Endothelial cell of umbilical vein (primary cell): ENCODE data around the gene CCN6. TPM values are rescaled to one million over a fixed set of nuclear protein-coding genes. Genes with fewer than 3 reads are reported as not detected.

Source experiments
- BruUV-seq: library from RNA; stranded (reverse); fragments of 400-500 nt; replicated peaks from 2 replicates; lab custom pipeline; 2021; lab: Mats Ljungman, UMichigan
- CTCF ChIA-PET: fragments of 300-600, 350-600 bp; sonication (Branson Sonifier 250); formaldehyde crosslinking; loops from one replicate; lab custom pipeline; 2021; ENCODE audit warnings: antibody characterized with exemption, inconsistent platforms; lab: Charles Lee
- POLR2A ChIA-PET: fragments of 300-600, 350-600 bp; sonication (Branson Sonifier 250); formaldehyde crosslinking; loops from one replicate; lab custom pipeline; 2021; ENCODE audit warnings: antibody characterized with exemption, inconsistent platforms; lab: Charles Lee
- DNase-seq: peaks from one replicate; pipeline ENCODE4 v3.0.0-alpha.2; 2011; ENCODE audit warnings: low read depth, low spot score
- FAIRE-seq: peaks from 2 replicates; lab custom pipeline; 2011; peaks lifted over from hg19 to GRCh38; lab: Jason Lieb, UNC
- H2AFZ ChIP-seq: 2 replicates; pipeline ENCODE4 v1.6.0; 2012; ENCODE audit warnings: low read depth, low read length, control low read depth, inconsistent platforms
- H3K27ac ChIP-seq: 2 replicates; pipeline ENCODE4 v1.5.1; 2011; ENCODE audit warnings: low read depth, mild to moderate bottlenecking, control low read depth, low read length, moderate library complexity; ENCODE audit not compliant: insufficient read depth
- H3K27me3 ChIP-seq, 2 experiments: 2 replicates each; pipeline versions ENCODE4 v1.6.0 to v1.6.1; 2011; ENCODE audit warnings: low read length in 2 of 2, mixed read lengths in 1 of 2; ENCODE audit not compliant: control insufficient read depth in 2 of 2, insufficient read depth in 2 of 2
- H3K36me3 ChIP-seq, 2 experiments: 2 replicates in 1 of 2; 3 replicates in 1 of 2; pipeline ENCODE4 v1.5.1; 2011; ENCODE audit warnings: low read length in 2 of 2, mild to moderate bottlenecking in 1 of 2, moderate library complexity in 1 of 2; ENCODE audit not compliant: control insufficient read depth in 2 of 2, insufficient read depth in 2 of 2; ENCODE audit errors: extremely low read depth in 1 of 2
- H3K4me1 ChIP-seq: 3 replicates; pipeline ENCODE4 v1.5.1; 2011; ENCODE audit warnings: mild to moderate bottlenecking, low read length; ENCODE audit not compliant: control insufficient read depth, insufficient read depth; ENCODE audit errors: extremely low read depth
- H3K4me2 ChIP-seq: 2 replicates; pipeline ENCODE4 v1.6.1; 2011; ENCODE audit warnings: low read length, control low read depth, mixed read lengths; ENCODE audit not compliant: insufficient read depth
- H3K4me3 ChIP-seq, 3 experiments: fragments of 200-600 bp in 1 of 3; sonication (generic), shearing (Covaris generic) in 1 of 3; replicated peaks in 1 of 3; 2 replicates each; pipeline ENCODE4 v1.5.1; 2011 to 2016; ENCODE audit warnings: control low read depth in 3 of 3, low read length in 3 of 3, mild to moderate bottlenecking in 2 of 3, inconsistent platforms in 1 of 3, low read depth in 1 of 3, moderate library complexity in 1 of 3; ENCODE audit not compliant: insufficient read depth in 1 of 3
- H3K79me2 ChIP-seq: 2 replicates; pipeline ENCODE4 v1.6.0; 2012; ENCODE audit warnings: low read length, inconsistent platforms; ENCODE audit not compliant: control insufficient read depth, insufficient read depth
- H3K9ac ChIP-seq: replicated peaks from 2 replicates; pipeline ENCODE3; 2011; ENCODE audit warnings: low read length, control low read depth; ENCODE audit not compliant: insufficient read depth; ENCODE audit errors: extremely low read depth
- H3K9me1 ChIP-seq: replicated peaks from 3 replicates; pipeline ENCODE4 v1.6.0; 2011; ENCODE audit warnings: mild to moderate bottlenecking, low read length; ENCODE audit not compliant: control insufficient read depth, insufficient read depth; ENCODE audit errors: extremely low read depth
- H3K9me3 ChIP-seq: replicated peaks from 2 replicates; pipeline ENCODE4 v1.5.1; 2012; ENCODE audit warnings: low read length, inconsistent platforms; ENCODE audit not compliant: control insufficient read depth, insufficient read depth
- H4K20me1 ChIP-seq: replicated peaks from 2 replicates; pipeline ENCODE3; 2011; ENCODE audit warnings: mild to moderate bottlenecking, low read length; ENCODE audit not compliant: control insufficient read depth, insufficient read depth; ENCODE audit errors: extremely low read depth
- CTCF ChIP-seq, 2 donors: IDR thresholded peaks; 1 replicate in 1 of 2; 2 replicates in 1 of 2; pipeline ENCODE4 v1.5.1; 2011; ENCODE audit warnings: low read length in 2 of 2, mild to moderate bottlenecking in 2 of 2, moderate library complexity in 2 of 2, control low read depth in 1 of 2, inconsistent platforms in 1 of 2, low read depth in 1 of 2; ENCODE audit not compliant: insufficient read depth in 1 of 2; ENCODE audit errors: extremely low read depth in 1 of 2
- EZH2 ChIP-seq: IDR thresholded peaks from 2 replicates; pipeline ENCODE4 v1.6.1; 2012; ENCODE audit warnings: borderline replicate concordance, low read depth, mild to moderate bottlenecking, moderate library complexity, low read length, inconsistent platforms; ENCODE audit not compliant: severe bottlenecking
- FOS ChIP-seq: IDR thresholded peaks from 2 replicates; pipeline ENCODE4 v1.6.1; 2011; ENCODE audit warnings: mild to moderate bottlenecking, low read length, moderate library complexity, borderline replicate concordance; ENCODE audit not compliant: insufficient read depth
- GATA2 ChIP-seq: IDR thresholded peaks from 2 replicates; pipeline ENCODE4 v1.7.0; 2011; ENCODE audit warnings: low read depth, mild to moderate bottlenecking, moderate library complexity, mixed read lengths, low read length; ENCODE audit not compliant: insufficient read length, insufficient read depth
- JUN ChIP-seq: IDR thresholded peaks from 2 replicates; pipeline ENCODE4 v1.6.1; 2011; ENCODE audit warnings: borderline replicate concordance, low read depth; ENCODE audit not compliant: insufficient read length, insufficient read depth
- MAX ChIP-seq: IDR thresholded peaks from 2 replicates; pipeline ENCODE4 v1.6.1; 2011; ENCODE audit not compliant: insufficient read depth, insufficient read length
- MYC ChIP-seq: IDR thresholded peaks from one replicate; pipeline ENCODE4 v1.6.1; 2011; ENCODE audit warnings: mild to moderate bottlenecking, low read depth, low read length
- POLR2A ChIP-seq: IDR thresholded peaks from 2 replicates; pipeline ENCODE4 v1.6.1; 2012; ENCODE audit warnings: low read depth, mild to moderate bottlenecking, control low read depth, low read length
- POLR2AphosphoS5 ChIP-seq: IDR thresholded peaks from 2 replicates; pipeline ENCODE4 v1.6.1; 2012; ENCODE audit warnings: low read depth, mild to moderate bottlenecking, control low read depth, low read length, moderate library complexity; ENCODE audit not compliant: insufficient read depth
- dilution Hi-C: fragments of 300-500 bp; cut with MboI; formaldehyde crosslinking; loops from one replicate; pipeline ENCODE4 v1.15.0; 2019; ENCODE audit warnings: low sequenced_read_pairs; ENCODE audit not compliant: extremely low pct_ligation_motif_present
- intact Hi-C: fragments of 100-400 bp; cut with micrococcal nuclease; formaldehyde crosslinking; loops from one replicate; pipeline ENCODE4 v1.10.0; 2022
- polyA plus RNA-seq, 4 experiments: library from polyadenylated mRNA; depleted of rRNA in 3 of 4; stranded (reverse) in 3 of 4; unstranded in 1 of 4; fragments of >200 nt; gene quantifications; 2 replicates each; pipeline versions ENCODE4 v1.2.1 to v1.2.3, GENCODE V29; 2011 to 2012; ENCODE audit warnings: missing spikeins in 1 of 4
- total RNA-seq: library from RNA; stranded (reverse); gene quantifications from 2 replicates; pipeline ENCODE4 v1.2.3, GENCODE V29; 2021

Gene CCN6
- total and polyA plus RNA-seq, 2 donors (not counting 3 experiments of a cell fraction or from before 2014, with no cell fraction given): not detected

- Histone ChIP-seq H2AFZ (no peak overlapping the region), H3K27me3 (no peaks in the 10 kb centered on the region), H3K9ac (no peak overlapping the region), H3K4me3 (no peak overlapping the region), H3K27ac (no peak overlapping the region), H3K36me3 (no peaks in the 10 kb centered on the region), H4K20me1 (no peaks in the 10 kb centered on the region), H3K79me2 (no peaks in the 10 kb centered on the region), H3K4me2 (no peak overlapping the region), H3K4me1 (peaks cover 15% of the 10 kb centered on the region), H3K9me1 (no peaks in the 10 kb centered on the region), H3K9me3 (no peaks in the 10 kb centered on the region)
- intact Hi-C loops: no loop called here
- no peak for DNase-seq
- CTCF ChIA-PET: no interaction called here
- no peak for FAIRE-seq
- POLR2A ChIA-PET: no interaction called here
- dilution Hi-C loops: no loop called here
- BruUV-seq: no TSS peak
- TF ChIP-seq POLR2A (no peak), CTCF (IDR thresholded peaks at IDR 0.05; ENCODE audit: extremely low read depth in 1 of 2, insufficient read depth in 1 of 2, low read depth in 1 of 2, low read length in 2 of 2) (no peak), GATA2 (no peak), POLR2AphosphoS5 (no peak), JUN (no peak), EZH2 (no peak), MAX (no peak), FOS (no peak), MYC (no peak)
These were observed 43.0 kb downstream of the CCN6 start for GRCh38 chr6:112096901-112097300.
